Nephron progenitor cell (in vitro differentiated cells): ENCODE measurements around the gene RWDD1.

Experiments used
- DNase-seq: peaks from one replicate; pipeline ENCODE4 v3.0.0; 2021
- H3K27ac Mint-ChIP-seq: 2 replicates; pipeline ENCODE4 v1.8.0; 2021; ENCODE audit warnings: mild to moderate bottlenecking, moderate library complexity, mixed read lengths
- H3K27me3 Mint-ChIP-seq: 2 replicates; pipeline ENCODE4 v1.8.0; 2021; ENCODE audit warnings: mild to moderate bottlenecking, low read depth, mixed read lengths; ENCODE audit not compliant: poor library complexity
- H3K36me3 Mint-ChIP-seq: 2 replicates; pipeline ENCODE4 v1.8.0; 2021; ENCODE audit warnings: low read depth, mixed read lengths
- H3K4me1 Mint-ChIP-seq: 2 replicates; pipeline ENCODE4 v1.8.0; 2021; ENCODE audit warnings: mixed read lengths
- H3K4me3 Mint-ChIP-seq: 2 replicates; pipeline ENCODE4 v1.8.0; 2021; ENCODE audit warnings: mild to moderate bottlenecking, moderate library complexity, mixed read lengths
- H3K9me3 Mint-ChIP-seq: 2 replicates; pipeline ENCODE4 v1.8.0; 2021; ENCODE audit warnings: mild to moderate bottlenecking, moderate library complexity, mixed read lengths
- TF ChIP-seq, protein P1 (sequence below): fragments of 200-600 bp; sonication (generic); IDR thresholded peaks from 2 replicates; pipeline ENCODE4 v1.5.0; 2021; ENCODE audit warnings: antibody characterized with exemption

RWDD1 gene

GRCh38 chr6:116568821-116569755 lies 2.2 kb upstream of the RWDD1 start:
- Mint-ChIP-seq H3K4me1 (peaks cover 34% of the 10 kb centered on the region), H3K36me3 (peaks cover under 1% of the 10 kb centered on the region), H3K9me3 (no peaks in the 10 kb centered on the region), H3K4me3 (peak overlapping the region; percentile 100), H3K27me3 (peaks cover 28% of the 10 kb centered on the region), H3K27ac (no peak overlapping the region)
- DNase-seq: no peak
- TF ChIP-seq, protein P1, sequence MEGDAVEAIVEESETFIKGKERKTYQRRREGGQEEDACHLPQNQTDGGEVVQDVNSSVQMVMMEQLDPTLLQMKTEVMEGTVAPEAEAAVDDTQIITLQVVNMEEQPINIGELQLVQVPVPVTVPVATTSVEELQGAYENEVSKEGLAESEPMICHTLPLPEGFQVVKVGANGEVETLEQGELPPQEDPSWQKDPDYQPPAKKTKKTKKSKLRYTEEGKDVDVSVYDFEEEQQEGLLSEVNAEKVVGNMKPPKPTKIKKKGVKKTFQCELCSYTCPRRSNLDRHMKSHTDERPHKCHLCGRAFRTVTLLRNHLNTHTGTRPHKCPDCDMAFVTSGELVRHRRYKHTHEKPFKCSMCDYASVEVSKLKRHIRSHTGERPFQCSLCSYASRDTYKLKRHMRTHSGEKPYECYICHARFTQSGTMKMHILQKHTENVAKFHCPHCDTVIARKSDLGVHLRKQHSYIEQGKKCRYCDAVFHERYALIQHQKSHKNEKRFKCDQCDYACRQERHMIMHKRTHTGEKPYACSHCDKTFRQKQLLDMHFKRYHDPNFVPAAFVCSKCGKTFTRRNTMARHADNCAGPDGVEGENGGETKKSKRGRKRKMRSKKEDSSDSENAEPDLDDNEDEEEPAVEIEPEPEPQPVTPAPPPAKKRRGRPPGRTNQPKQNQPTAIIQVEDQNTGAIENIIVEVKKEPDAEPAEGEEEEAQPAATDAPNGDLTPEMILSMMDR: no peak

DNA sequence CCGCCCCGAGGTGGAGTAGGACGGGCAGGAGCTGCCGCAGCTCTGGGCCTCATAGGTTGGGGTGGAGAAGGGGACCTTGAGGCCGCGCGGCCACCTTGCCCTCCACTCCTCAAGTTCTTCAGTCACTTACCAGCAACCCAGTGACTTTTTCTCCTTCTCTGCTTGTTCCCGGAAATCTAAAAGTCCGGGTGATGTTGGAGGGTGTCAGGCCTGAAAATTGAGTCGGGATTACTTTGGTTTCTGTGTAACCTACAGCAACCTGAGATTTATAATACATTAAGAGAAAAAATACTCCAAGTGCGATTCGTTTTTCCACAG lies 338 bp downstream of the RWDD1 start:
- TF ChIP-seq, protein P1: no peak
- Mint-ChIP-seq H3K27me3 (peaks cover 9% of the 10 kb centered on the region), H3K4me3 (peak overlapping the region; percentile 100), H3K36me3 (peaks cover 10% of the 10 kb centered on the region), H3K27ac (peak overlapping the region; percentile 99), H3K9me3 (no peaks in the 10 kb centered on the region), H3K4me1 (peaks cover 38% of the 10 kb centered on the region)
- no peak for DNase-seq

GRCh38 chr6:116572162-116572561 lies 858 bp downstream of the RWDD1 start:
- DNase-seq: peak; percentile 17
- Mint-ChIP-seq H3K4me3 (peak overlapping the region; percentile 100), H3K27ac (peak overlapping the region; percentile 99), H3K36me3 (peaks cover 10% of the 10 kb centered on the region), H3K27me3 (peaks cover 6% of the 10 kb centered on the region), H3K9me3 (no peaks in the 10 kb centered on the region), H3K4me1 (peaks cover 38% of the 10 kb centered on the region)
- TF ChIP-seq, protein P1: no peak

GRCh38 chr6:116575227-116575626 lies 3.9 kb downstream of the RWDD1 start:
- TF ChIP-seq, protein P1: no peak
- Mint-ChIP-seq H3K9me3 (no peaks in the 10 kb centered on the region), H3K4me1 (peaks cover 32% of the 10 kb centered on the region)

GRCh38 chr6:116577486-116577885 lies 6.2 kb downstream of the RWDD1 start:
- Mint-ChIP-seq H3K9me3 (no peaks in the 10 kb centered on the region), H3K27ac (no peak overlapping the region), H3K27me3 (no peaks in the 10 kb centered on the region), H3K4me3 (no peak overlapping the region), H3K36me3 (peaks cover 16% of the 10 kb centered on the region), H3K4me1 (peaks cover 19% of the 10 kb centered on the region)
- TF ChIP-seq, protein P1: no peak
- no peak for DNase-seq

More at GRCh38 chr6:116575227-116575626, 3.9 kb downstream of the RWDD1 start:
- H3K27me3 Mint-ChIP-seq: no peaks in the 10 kb centered on the region
- DNase-seq: no peak
- peaks cover 10% of the 10 kb centered on the region for H3K36me3 Mint-ChIP-seq
- no peak overlapping the region for H3K4me3 Mint-ChIP-seq
- no peak overlapping the region for H3K27ac Mint-ChIP-seq

GRCh38 chr6:116578335-116578734 lies 7.0 kb downstream of the RWDD1 start:
- Mint-ChIP-seq H3K27ac (no peak overlapping the region), H3K4me1 (peaks cover 12% of the 10 kb centered on the region), H3K36me3 (peaks cover 19% of the 10 kb centered on the region), H3K27me3 (no peaks in the 10 kb centered on the region), H3K9me3 (no peaks in the 10 kb centered on the region), H3K4me3 (no peak overlapping the region)
- TF ChIP-seq, protein P1: no peak
- no peak for DNase-seq
